Heart left ventricle (tissue), 16 donors: Measurements from ENCODE around the gene RPS10. TPM values are rescaled to one million over a fixed set of nuclear protein-coding genes. Genes with fewer than 3 reads are reported as not detected.

Experiments used
- ATAC-seq, 4 donors: fragments of 200-7000 bp; cut with Tn5 transposase; one replicate each; pipeline ENCODE4 v1.9.1; 2020 to 2022; ENCODE audit warnings: moderate library complexity in 4 of 4, mild to moderate bottlenecking in 3 of 4, moderate number of reproducible peaks in 1 of 4
- DNase-seq, 5 donors: peaks; one replicate each; pipeline ENCODE4 v3.0.0-alpha.2; 2020
- H3K27ac ChIP-seq, 12 donors: fragments of 200-600 bp; sonication (generic) in 4 of 12; one replicate each; pipeline versions ENCODE4 v1.5.0 to v1.8.0; 2016 to 2022; ENCODE audit warnings: mild to moderate bottlenecking in 2 of 12
- H3K27me3 ChIP-seq, 9 donors: fragments of 200-600 bp; sonication (generic) in 2 of 9; one replicate each; pipeline versions ENCODE4 v1.5.1 to v1.8.0; 2016 to 2022; ENCODE audit warnings: mild to moderate bottlenecking in 3 of 9
- H3K36me3 ChIP-seq, 9 donors: fragments of 200-600 bp; sonication (generic) in 2 of 9; one replicate each; pipeline versions ENCODE4 v1.5.0 to v1.8.0; 2018 to 2022; ENCODE audit warnings: mild to moderate bottlenecking in 2 of 9
- H3K4me1 ChIP-seq, 12 donors: fragments of 200-600 bp; sonication (generic) in 4 of 12; one replicate each; pipeline versions ENCODE4 v1.5.0 to v1.8.0; 2016 to 2022; ENCODE audit warnings: mild to moderate bottlenecking in 3 of 12
- H3K4me3 ChIP-seq, 12 donors: fragments of 200-600 bp; sonication (generic) in 4 of 12; one replicate each; pipeline versions ENCODE4 v1.5.0 to v1.8.0; 2017 to 2022; ENCODE audit warnings: mild to moderate bottlenecking in 9 of 12, moderate library complexity in 4 of 12
- H3K9me3 ChIP-seq, 12 donors: fragments of 200-600 bp; sonication (generic) in 4 of 12; one replicate each; pipeline versions ENCODE4 v1.5.0 to v1.8.0; 2016 to 2022; ENCODE audit warnings: mild to moderate bottlenecking in 1 of 12
- POLR2A ChIP-seq, 2 donors: fragments of 450-650 bp; IDR thresholded peaks; one replicate each; pipeline ENCODE4 v1.6.1; 2017; ENCODE audit warnings: antibody characterized with exemption in 2 of 2, mild to moderate bottlenecking in 2 of 2, moderate library complexity in 2 of 2
- WGBS, 4 donors: extraction: QIAGEN DNeasy Blood & Tissue Kit in 2 of 4; methylation state at CpG; one replicate each; pipeline versions ENCODE4 v1.1.5 to v1.1.7; 2013 to 2018; 5-methylcytosine and 5-hydroxymethylcytosine counted together
- intact Hi-C, 10 donors: fragments of 100-400 bp; cut with DNase I; formaldehyde crosslinking; loops; one replicate each; pipeline versions ENCODE4 v1.11.1 to v1.14.2; 2022
- polyA plus RNA-seq, 2 donors: library from polyadenylated mRNA; stranded (reverse); fragments of 200-250 nt; gene quantifications; one replicate each; pipeline ENCODE4 v1.2.3, GENCODE V29; 2013
- total RNA-seq, 9 donors: library from RNA; depleted of rRNA in 2 of 9; stranded (reverse); fragments of >200 nt in 2 of 9; fragmentation: NEBNext Ultra II Directional in 3 of 9; extraction: Animal tissue kit (Norgen Biotek cat#: 25700) in 3 of 9; gene quantifications; one replicate each; pipeline versions ENCODE4 v1.1.0 to v1.2.4, GENCODE V29; 2016 to 2023
- TF ChIP-seq, protein P1 (sequence below), 12 donors: fragments of 200-600 bp; sonication (generic) in 4 of 12; IDR thresholded peaks; one replicate each; pipeline versions ENCODE4 v1.5.0 to v1.8.0; 2018 to 2022; ENCODE audit warnings: antibody characterized with exemption in 12 of 12, mild to moderate bottlenecking in 5 of 12
- donor health status: ischemic (EF 13 %, LVEDD 7.1; RV severe dilation, severe dysfunction).
- donor health status: healthy with polysubstance abuse.
- donor health status: DM: no; HTN: yes; CAD: no.
- donor health status: DM: no; HTN: no; CAD: no.
- donor health status: ischemic (EF 25% LVEDD 6.9; RV normal size, moderate dysfunction).
- donor health status: ischemic (EF 25% LVEDD 5.7; RV mildly dilated, moderate dysfunction).
- donor health status: healthy.
- donor health status: DM: yes; HTN: yes; CAD: no.
- donor health status: ischemic (EF 35%, LVEDD 5.7; RV mildly dilated, moderate dysfunction).
- donor health status: nonischemic (EF 11% LVEDD 7.7; RV severe dilation, severe dysfunction).
- donor health status: DM: yes; HTN: yes; CAD: no.
- donor health status: PGD.
- donor health status: ischemic (EF 29% LVEDD 5.4; RV normal size, mild dysfunction).
- donor health status: nonischemic (EF 23%, LVEDD 6.1; RV moderate dilation, normal function).

RPS10 gene
- total and polyA plus RNA-seq, 11 donors: 504 to 2,277 (median 805) TPM

DNA sequence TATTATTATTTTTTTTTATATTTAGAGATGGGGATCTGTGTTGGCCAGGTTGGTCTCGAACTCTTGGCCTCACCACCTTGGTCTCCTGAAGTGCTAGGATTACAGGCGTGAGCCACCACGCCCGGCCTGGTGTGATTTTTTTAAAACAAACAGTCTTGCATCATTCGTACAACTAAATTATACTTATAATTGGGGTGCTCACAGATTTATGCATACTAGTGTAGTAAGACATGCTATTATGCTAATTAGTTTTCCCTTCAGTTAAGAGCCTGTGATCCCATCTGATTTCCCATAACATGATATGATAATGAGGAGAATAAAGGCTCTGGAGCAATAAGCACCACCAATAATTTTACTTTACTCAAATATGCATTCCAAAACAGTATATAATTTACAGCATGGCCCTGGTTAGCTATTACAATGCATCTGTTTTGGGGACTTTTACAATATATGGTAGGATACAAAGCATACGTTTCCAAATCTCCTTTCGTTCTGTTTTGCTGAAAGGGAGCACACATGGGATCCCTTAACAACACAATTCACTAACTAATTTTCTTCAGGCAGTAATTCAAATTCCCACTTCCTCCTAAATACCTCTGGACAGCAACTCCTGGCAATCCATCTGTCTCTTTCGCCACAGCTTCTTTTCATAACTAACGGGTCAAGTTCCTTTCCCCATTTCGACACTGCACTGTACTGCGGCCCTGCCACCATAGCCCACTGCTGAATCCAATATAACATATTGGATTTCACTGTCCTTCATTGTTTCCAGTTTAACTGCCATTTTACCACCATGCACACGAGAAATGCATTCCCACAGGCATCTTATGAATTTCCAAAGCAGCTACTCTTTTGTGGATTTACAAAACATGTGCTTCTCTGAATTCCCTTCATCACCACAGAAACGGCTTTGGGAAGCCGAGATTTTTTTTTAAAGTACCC lies 35.1 kb downstream of the RPS10 start:
- no peaks in the 10 kb centered on the region for H3K36me3 ChIP-seq
- WGBS, 4 donors: 20 to 24% (median 22%) methylated on average over 14 of the region's 14 CpGs
- peak in 3 of 4 donors; percentile 23 to 31 (median 23) for ATAC-seq
- peak overlapping the region; percentile 59 to 98 (median 91) for H3K4me3 ChIP-seq
- peaks cover 0 to 66% (median 49%) of the 10 kb centered on the region in 12 donors for H3K4me1 ChIP-seq
- no peaks in the 10 kb centered on the region for H3K9me3 ChIP-seq
- no peaks in the 10 kb centered on the region for H3K27me3 ChIP-seq
- TF ChIP-seq, protein P1, sequence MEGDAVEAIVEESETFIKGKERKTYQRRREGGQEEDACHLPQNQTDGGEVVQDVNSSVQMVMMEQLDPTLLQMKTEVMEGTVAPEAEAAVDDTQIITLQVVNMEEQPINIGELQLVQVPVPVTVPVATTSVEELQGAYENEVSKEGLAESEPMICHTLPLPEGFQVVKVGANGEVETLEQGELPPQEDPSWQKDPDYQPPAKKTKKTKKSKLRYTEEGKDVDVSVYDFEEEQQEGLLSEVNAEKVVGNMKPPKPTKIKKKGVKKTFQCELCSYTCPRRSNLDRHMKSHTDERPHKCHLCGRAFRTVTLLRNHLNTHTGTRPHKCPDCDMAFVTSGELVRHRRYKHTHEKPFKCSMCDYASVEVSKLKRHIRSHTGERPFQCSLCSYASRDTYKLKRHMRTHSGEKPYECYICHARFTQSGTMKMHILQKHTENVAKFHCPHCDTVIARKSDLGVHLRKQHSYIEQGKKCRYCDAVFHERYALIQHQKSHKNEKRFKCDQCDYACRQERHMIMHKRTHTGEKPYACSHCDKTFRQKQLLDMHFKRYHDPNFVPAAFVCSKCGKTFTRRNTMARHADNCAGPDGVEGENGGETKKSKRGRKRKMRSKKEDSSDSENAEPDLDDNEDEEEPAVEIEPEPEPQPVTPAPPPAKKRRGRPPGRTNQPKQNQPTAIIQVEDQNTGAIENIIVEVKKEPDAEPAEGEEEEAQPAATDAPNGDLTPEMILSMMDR (IDR thresholded peaks at IDR 0.05): no peak
- no peak for TF ChIP-seq POLR2A (IDR thresholded peaks at IDR 0.05)
- peak in 3 of 5 donors; percentile 19 to 44 (median 25) for DNase-seq
- intact Hi-C loops: loop anchor here in 6 of 10 donors (1.0 to 10.0 kb wide), 10 partner anchors 35 to 142 kb away; partner anchors contain the start of genes RPS10 (in 1 of the 6) and SMIM29 (in 1 of the 6)
- H3K27ac ChIP-seq: peak overlapping the region; percentile 88 to 99 (median 97)

GRCh38 chr6:34389034-34389433 lies 36.8 kb downstream of the RPS10 start:
- 71 to 78% (median 76%) methylated on average over 3 of the region's 3 CpGs for WGBS, 4 donors
- Histone ChIP-seq H3K9me3 (no peaks in the 10 kb centered on the region), H3K36me3 (no peaks in the 10 kb centered on the region), H3K4me3 (no peak overlapping the region), H3K27me3 (no peaks in the 10 kb centered on the region), H3K27ac (peak overlapping the region in 1 of 12 donors; percentile 42), H3K4me1 (peaks cover 0 to 79% (median 59%) of the 10 kb centered on the region in 12 donors)
- no peak for ATAC-seq
- intact Hi-C loops: loop anchor here in 2 of 10 donors (10.0 kb wide), 2 partner anchors 54 to 114 kb away; no protein-coding TSS in a partner anchor
- no peak for TF ChIP-seq POLR2A (IDR thresholded peaks at IDR 0.05)
- TF ChIP-seq, protein P1 (IDR thresholded peaks at IDR 0.05): no peak
- no peak for DNase-seq

DNA sequence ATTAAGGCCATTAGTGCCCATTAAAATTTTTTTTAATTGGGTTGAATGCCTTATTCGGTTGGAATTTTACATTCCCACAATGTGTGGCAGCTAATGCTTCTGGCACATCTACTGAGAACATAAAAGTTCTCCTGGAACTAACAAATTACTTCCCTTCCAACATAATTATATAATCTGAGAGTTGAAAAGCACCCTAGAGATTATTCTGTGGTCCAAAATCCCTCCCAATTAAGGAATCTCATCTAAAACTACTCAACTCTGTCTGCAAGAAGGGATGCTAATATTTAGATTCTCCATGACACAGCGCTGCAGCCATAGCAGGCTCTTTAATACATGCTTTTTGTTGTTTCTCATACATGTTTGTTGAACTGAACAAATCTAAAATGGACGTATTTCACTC lies 37.4 kb downstream of the RPS10 start:
- ATAC-seq (no peak), DNase-seq (no peak)
- Histone ChIP-seq H3K4me1 (peaks cover 0 to 79% (median 61%) of the 10 kb centered on the region in 12 donors), H3K4me3 (no peak overlapping the region), H3K9me3 (no peaks in the 10 kb centered on the region), H3K36me3 (no peaks in the 10 kb centered on the region), H3K27ac (no peak overlapping the region), H3K27me3 (no peaks in the 10 kb centered on the region)
- TF ChIP-seq POLR2A (IDR thresholded peaks at IDR 0.05): no peak
- TF ChIP-seq, protein P1 (IDR thresholded peaks at IDR 0.05): no peak
- intact Hi-C loops: loop anchor here in 2 of 10 donors (10.0 kb wide), 2 partner anchors 54 to 114 kb away; no protein-coding TSS in a partner anchor
- whole genome bisulfite sequencing, 4 donors: 47 to 58% (median 51%) methylated on average over 3 of the region's 3 CpGs
